Suprapubic skin (tissue), 3 donors: ENCODE results near the gene QSOX1.

Source experiments
- CTCF ChIP-seq, 2 donors: fragments of 200-600 bp in 1 of 2; fragments of 450-650 bp in 1 of 2; sonication (generic) in 1 of 2; IDR thresholded peaks; one replicate each; pipeline ENCODE4 v1.5.1; 2016 to 2019; ENCODE audit warnings: antibody characterized with exemption in 2 of 2, mild to moderate bottlenecking in 1 of 2, moderate library complexity in 1 of 2
- POLR2A ChIP-seq, 2 donors: fragments of 450-650 bp; IDR thresholded peaks; one replicate each; pipeline ENCODE4 v1.6.1; 2017; ENCODE audit warnings: antibody characterized with exemption in 2 of 2, mild to moderate bottlenecking in 2 of 2, moderate library complexity in 2 of 2

GRCh38 chr1:180145446-180145845, 9.2 kb upstream of the QSOX1 start:
- TF ChIP-seq CTCF (IDR thresholded peaks at IDR 0.05) (no peak), POLR2A (IDR thresholded peaks at IDR 0.05) (no peak)
